HepG2 (cell line): Measurements from ENCODE around the gene RNF40. TPM values are rescaled to one million over a fixed set of nuclear protein-coding genes. Genes with fewer than 3 reads are reported as not detected.

Source experiments
- BHLHE40 ChIP-seq: IDR thresholded peaks from 2 replicates; pipeline ENCODE4 v1.6.1; 2011; ENCODE audit warnings: low read length, improper control_type of control experiment
- CBX5 ChIP-seq: sonication (generic); formaldehyde crosslinking; IDR thresholded peaks from 2 replicates; pipeline ENCODE4 v1.4.0; 2020; ENCODE audit warnings: missing genetic modification reagents, borderline replicate concordance
- ELF3 ChIP-seq: IDR thresholded peaks from 2 replicates; pipeline ENCODE4 v1.6.1; 2016; ENCODE audit warnings: missing genetic modification reagents, missing compliant biosample characterization
- ETV6 ChIP-seq: sonication (generic); formaldehyde crosslinking; conservative IDR thresholded peaks from 2 replicates; pipeline ENCODE4 v1.4.0; 2020; ENCODE audit warnings: missing genetic modification reagents
- FOXJ3 ChIP-seq: sonication (generic); formaldehyde crosslinking; IDR thresholded peaks from 2 replicates; pipeline ENCODE4 v1.4.0; 2020; ENCODE audit warnings: missing genetic modification reagents, mild to moderate bottlenecking, borderline replicate concordance
- HIVEP1 ChIP-seq: sonication (generic); formaldehyde crosslinking; IDR thresholded peaks from 2 replicates; pipeline ENCODE4 v1.4.0; 2020; ENCODE audit warnings: mild to moderate bottlenecking, missing genetic modification reagents
- HMGXB3 ChIP-seq: sonication (generic); formaldehyde crosslinking; IDR thresholded peaks from 2 replicates; pipeline ENCODE4 v1.4.0; 2020; ENCODE audit warnings: missing genetic modification reagents, borderline replicate concordance
- HOXA7 ChIP-seq: sonication (generic); formaldehyde crosslinking; IDR thresholded peaks from 2 replicates; pipeline ENCODE4 v1.8.1; 2022; ENCODE audit warnings: mild to moderate bottlenecking, missing genetic modification reagents, moderate library complexity
- MAF1 ChIP-seq: sonication (generic); formaldehyde crosslinking; IDR thresholded peaks from 2 replicates; pipeline ENCODE4 v1.5.0; 2020; ENCODE audit warnings: missing genetic modification reagents, borderline replicate concordance
- MAFK ChIP-seq, 2 experiments: IDR thresholded peaks in 1 of 2; conservative IDR thresholded peaks in 1 of 2; 2 replicates each; pipeline ENCODE4 v1.6.1; 2011; ENCODE audit warnings: improper control_type of control experiment in 2 of 2, low read length in 2 of 2
- NBN ChIP-seq: fragments of 450-650 bp; conservative IDR thresholded peaks from 2 replicates; pipeline ENCODE4 v1.6.1; 2017
- NFE2 ChIP-seq: sonication (generic); formaldehyde crosslinking; IDR thresholded peaks from 2 replicates; pipeline ENCODE4 v1.4.0; 2020; ENCODE audit warnings: missing genetic modification reagents
- NFE2L1 ChIP-seq: sonication (generic); formaldehyde crosslinking; IDR thresholded peaks from 2 replicates; pipeline ENCODE4 v1.4.0; 2020; ENCODE audit warnings: missing genetic modification reagents, mild to moderate bottlenecking, borderline replicate concordance
- SMAD1 ChIP-seq: sonication (generic); formaldehyde crosslinking; IDR thresholded peaks from 2 replicates; pipeline ENCODE4 v1.4.0; 2020; ENCODE audit warnings: missing genetic modification reagents, low read depth, mild to moderate bottlenecking, borderline replicate concordance
- TBL1XR1 ChIP-seq: fragments of 150-350 bp; IDR thresholded peaks from 2 replicates; pipeline ENCODE4 v1.6.1; 2014; ENCODE audit warnings: borderline replicate concordance, low read length; ENCODE audit not compliant: partially characterized antibody
- ZFP90 ChIP-seq: sonication (generic); formaldehyde crosslinking; IDR thresholded peaks from 2 replicates; pipeline ENCODE4 v1.8.0; 2022; ENCODE audit warnings: missing genetic modification reagents, mild to moderate bottlenecking, inconsistent platforms, borderline replicate concordance
- ZFX ChIP-seq: sonication (generic); formaldehyde crosslinking; IDR thresholded peaks from 2 replicates; pipeline ENCODE4 v1.4.0; 2020; ENCODE audit warnings: mild to moderate bottlenecking, low read depth, missing genetic modification reagents, moderate library complexity
- ZKSCAN5 ChIP-seq: sonication (generic); formaldehyde crosslinking; IDR thresholded peaks from 2 replicates; pipeline ENCODE4 v1.5.1; 2020; ENCODE audit warnings: mild to moderate bottlenecking, missing genetic modification reagents
- ZMYM2 ChIP-seq: sonication (generic); formaldehyde crosslinking; IDR thresholded peaks from 2 replicates; pipeline ENCODE4 v1.8.0; 2022; ENCODE audit warnings: mild to moderate bottlenecking, missing genetic modification reagents
- ZNF337 ChIP-seq: sonication (generic); formaldehyde crosslinking; IDR thresholded peaks from 2 replicates; pipeline ENCODE4 v1.5.1; 2020; ENCODE audit warnings: missing genetic modification reagents, low read depth, mild to moderate bottlenecking, borderline replicate concordance
- ZNF546 ChIP-seq: sonication (generic); formaldehyde crosslinking; conservative IDR thresholded peaks from 2 replicates; pipeline ENCODE4 v1.8.1; 2023; ENCODE audit warnings: mild to moderate bottlenecking, missing genetic modification reagents
- ZNF629 ChIP-seq: sonication (generic); formaldehyde crosslinking; conservative IDR thresholded peaks from 2 replicates; pipeline ENCODE4 v1.5.0; 2020; ENCODE audit warnings: missing genetic modification reagents
- ZNF660 ChIP-seq: sonication (generic); formaldehyde crosslinking; IDR thresholded peaks from 2 replicates; pipeline ENCODE4 v1.5.1; 2020; ENCODE audit warnings: mild to moderate bottlenecking, low read depth, missing genetic modification reagents, borderline replicate concordance
- polyA plus RNA-seq, 8 experiments: library from polyadenylated mRNA; depleted of rRNA in 3 of 8; stranded (reverse) in 7 of 8; unstranded in 1 of 8; fragments of >200 nt; fragmentation: Illumina TruSeq in 4 of 8; extraction: Trizol in 4 of 8; gene quantifications; 2 replicates each; pipeline versions ENCODE4 v1.2.1 to v1.2.3, GENCODE V29; 2011 to 2016; ENCODE audit warnings: low read depth in 4 of 8, missing spikeins in 1 of 8, mixed read lengths in 1 of 8; ENCODE audit not compliant: insufficient read depth in 1 of 8
- total RNA-seq, 5 experiments: library from RNA; depleted of rRNA; stranded (reverse); fragments of >200 nt; fragmentation: Illumina TruSeq; extraction: Trizol; gene quantifications; 2 replicates each; pipeline ENCODE4 v1.2.3, GENCODE V29; 2016; ENCODE audit warnings: low read depth in 1 of 5
- TF ChIP-seq, protein P1 (sequence below): sonication (generic); formaldehyde crosslinking; IDR thresholded peaks from 2 replicates; pipeline ENCODE4 v1.4.0; 2020; ENCODE audit warnings: missing genetic modification reagents, mild to moderate bottlenecking, borderline replicate concordance

The RNF40 gene
- total and polyA plus RNA-seq, 2 of the 13 experiments (the other 11 are each of a cell fraction or from before 2014, with no cell fraction given) = 84.0 to 85.6 TPM

GRCh38 chr16:30786115-30786935 is 24.2 kb downstream of the RNF40 start (continued):
- TF ChIP-seq HMGXB3 (CRISPR knock-in tag) (no peak), MAFK (conservative IDR thresholded peaks at IDR 0.05 in 1 of 2, IDR thresholded peaks at IDR 0.05 in 1 of 2; ENCODE audit: low read length in 2 of 2) (no peak), SMAD1 (CRISPR knock-in tag) (no peak), FOXJ3 (CRISPR knock-in tag) (no peak), ELF3 (CRISPR knock-in tag) (no peak), NFE2 (CRISPR knock-in tag) (no peak), ZMYM2 (CRISPR knock-in tag) (no peak), ZKSCAN5 (CRISPR knock-in tag) (no peak), ZNF546 (CRISPR knock-in tag) (no peak), TBL1XR1 (no peak), ZNF629 (CRISPR knock-in tag) (no peak; the same call in 1 of the 2 replicates), ZFX (peak; percentile 53; the same call in 1 of the 2 replicates), NFE2L1 (CRISPR knock-in tag) (no peak), CBX5 (CRISPR knock-in tag) (no peak), ZFP90 (no peak), BHLHE40 (no peak), ZNF337 (CRISPR knock-in tag) (no peak), HOXA7 (CRISPR knock-in tag) (peak; percentile 70; the same call in 1 of the 2 replicates), MAF1 (CRISPR knock-in tag) (no peak), NBN (no peak), ETV6 (CRISPR knock-in tag) (no peak), HIVEP1 (CRISPR knock-in tag) (no peak), ZNF660 (no peak)
- TF ChIP-seq, protein P1, sequence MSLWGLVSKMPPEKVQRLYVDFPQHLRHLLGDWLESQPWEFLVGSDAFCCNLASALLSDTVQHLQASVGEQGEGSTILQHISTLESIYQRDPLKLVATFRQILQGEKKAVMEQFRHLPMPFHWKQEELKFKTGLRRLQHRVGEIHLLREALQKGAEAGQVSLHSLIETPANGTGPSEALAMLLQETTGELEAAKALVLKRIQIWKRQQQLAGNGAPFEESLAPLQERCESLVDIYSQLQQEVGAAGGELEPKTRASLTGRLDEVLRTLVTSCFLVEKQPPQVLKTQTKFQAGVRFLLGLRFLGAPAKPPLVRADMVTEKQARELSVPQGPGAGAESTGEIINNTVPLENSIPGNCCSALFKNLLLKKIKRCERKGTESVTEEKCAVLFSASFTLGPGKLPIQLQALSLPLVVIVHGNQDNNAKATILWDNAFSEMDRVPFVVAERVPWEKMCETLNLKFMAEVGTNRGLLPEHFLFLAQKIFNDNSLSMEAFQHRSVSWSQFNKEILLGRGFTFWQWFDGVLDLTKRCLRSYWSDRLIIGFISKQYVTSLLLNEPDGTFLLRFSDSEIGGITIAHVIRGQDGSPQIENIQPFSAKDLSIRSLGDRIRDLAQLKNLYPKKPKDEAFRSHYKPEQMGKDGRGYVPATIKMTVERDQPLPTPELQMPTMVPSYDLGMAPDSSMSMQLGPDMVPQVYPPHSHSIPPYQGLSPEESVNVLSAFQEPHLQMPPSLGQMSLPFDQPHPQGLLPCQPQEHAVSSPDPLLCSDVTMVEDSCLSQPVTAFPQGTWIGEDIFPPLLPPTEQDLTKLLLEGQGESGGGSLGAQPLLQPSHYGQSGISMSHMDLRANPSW (CRISPR knock-in tag) = no peak
